Neural crest cell (in vitro differentiated cells): ENCODE data around the gene ZNF524. TPM values are rescaled to one million over a fixed set of nuclear protein-coding genes. Genes with fewer than 3 reads are reported as not detected.

Source experiments
- DNase-seq: peaks from one replicate; pipeline ENCODE4 v3.0.0; 2021; ENCODE audit warnings: low read depth, mixed read lengths, low spot score
- H3K27ac Mint-ChIP-seq: one replicate; pipeline ENCODE4 v1.8.0; 2021; ENCODE audit warnings: mild to moderate bottlenecking, mixed read lengths; ENCODE audit not compliant: unreplicated experiment
- H3K27me3 Mint-ChIP-seq: 2 replicates; pipeline ENCODE4 v1.8.0; 2021; ENCODE audit warnings: low read depth, mild to moderate bottlenecking, mixed read lengths
- H3K36me3 Mint-ChIP-seq: 2 replicates; pipeline ENCODE4 v1.8.0; 2021; ENCODE audit warnings: low read depth, mild to moderate bottlenecking, mixed read lengths
- H3K4me1 Mint-ChIP-seq: 2 replicates; pipeline ENCODE4 v1.8.0; 2021; ENCODE audit warnings: mixed read lengths
- H3K4me3 Mint-ChIP-seq: one replicate; pipeline ENCODE4 v1.8.0; 2021; ENCODE audit warnings: mild to moderate bottlenecking, mixed read lengths
- H3K9me3 Mint-ChIP-seq: 2 replicates; pipeline ENCODE4 v1.8.0; 2021; ENCODE audit warnings: mixed read lengths
- CTCF ChIP-seq: fragments of 200-600 bp; sonication (generic); conservative IDR thresholded peaks from 2 replicates; pipeline ENCODE4 v1.5.0; 2021; ENCODE audit warnings: antibody characterized with exemption, mild to moderate bottlenecking
- total RNA-seq: library from RNA; stranded (reverse); gene quantifications from 2 replicates; pipeline ENCODE4 v1.2.1, GENCODE V29; 2021

The ZNF524 gene
- total RNA-seq, 1 donor from 2014 or later: 6.1 TPM

DNA sequence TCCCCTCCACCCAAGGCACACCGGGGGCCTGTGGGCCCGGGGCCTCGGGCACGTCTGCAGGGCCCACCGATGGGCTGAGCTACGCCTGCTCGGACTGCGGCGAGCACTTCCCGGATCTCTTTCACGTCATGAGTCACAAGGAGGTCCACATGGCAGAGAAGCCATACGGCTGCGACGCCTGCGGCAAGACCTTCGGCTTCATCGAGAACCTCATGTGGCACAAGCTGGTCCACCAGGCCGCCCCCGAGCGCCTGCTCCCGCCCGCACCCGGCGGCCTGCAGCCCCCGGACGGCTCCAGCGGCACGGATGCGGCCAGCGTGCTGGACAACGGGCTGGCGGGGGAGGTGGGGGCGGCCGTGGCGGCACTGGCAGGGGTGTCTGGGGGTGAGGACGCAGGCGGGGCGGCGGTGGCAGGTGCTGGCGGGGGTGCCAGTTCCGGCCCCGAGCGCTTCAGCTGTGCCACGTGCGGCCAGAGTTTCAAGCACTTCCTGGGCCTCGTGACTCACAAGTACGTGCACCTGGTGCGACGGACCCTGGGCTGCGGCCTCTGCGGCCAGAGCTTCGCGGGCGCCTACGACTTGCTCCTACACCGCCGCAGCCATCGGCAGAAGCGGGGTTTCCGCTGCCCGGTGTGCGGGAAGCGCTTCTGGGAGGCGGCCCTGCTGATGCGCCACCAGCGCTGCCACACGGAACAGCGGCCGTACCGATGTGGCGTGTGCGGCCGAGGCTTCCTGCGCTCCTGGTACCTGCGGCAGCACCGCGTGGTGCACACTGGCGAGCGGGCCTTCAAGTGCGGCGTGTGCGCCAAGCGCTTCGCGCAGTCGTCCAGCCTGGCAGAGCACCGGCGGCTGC is 15.7 kb downstream of the ZNF524 start:
- no peak for TF ChIP-seq CTCF
- H3K27ac Mint-ChIP-seq: no peak overlapping the region
- peaks cover 4% of the 10 kb centered on the region for H3K4me1 Mint-ChIP-seq
- H3K27me3 Mint-ChIP-seq: no peaks in the 10 kb centered on the region
- H3K4me3 Mint-ChIP-seq: no peak overlapping the region
- H3K36me3 Mint-ChIP-seq: peaks cover 16% of the 10 kb centered on the region
- no peak for DNase-seq
- no peaks in the 10 kb centered on the region for H3K9me3 Mint-ChIP-seq

GRCh38 chr19:55616395-55616875 is 16.3 kb downstream of the ZNF524 start:
- TF ChIP-seq CTCF: no peak
- Mint-ChIP-seq H3K27ac (no peak overlapping the region), H3K4me3 (no peak overlapping the region), H3K36me3 (peaks cover 16% of the 10 kb centered on the region), H3K9me3 (no peaks in the 10 kb centered on the region), H3K27me3 (no peaks in the 10 kb centered on the region), H3K4me1 (peaks cover 4% of the 10 kb centered on the region)
- no peak for DNase-seq

DNA sequence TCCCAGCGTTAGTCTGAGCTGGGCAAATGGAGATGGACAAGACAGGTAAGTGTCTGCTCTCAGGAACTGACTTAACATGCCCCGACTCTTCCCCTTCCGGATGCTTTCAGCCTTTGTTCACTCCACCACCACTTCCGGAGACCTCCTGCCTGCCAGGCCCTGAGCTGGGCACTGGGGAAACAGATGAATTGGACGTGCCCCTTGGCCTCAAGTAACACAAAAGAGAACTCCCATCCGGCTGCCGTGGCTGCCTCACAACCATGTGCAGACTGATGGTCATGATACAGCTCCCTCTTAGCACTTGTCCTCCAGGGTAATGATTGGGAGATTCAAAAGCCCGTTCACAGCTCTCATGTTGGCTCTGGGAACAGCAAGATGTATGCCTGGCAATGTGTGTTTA is 17.3 kb downstream of the ZNF524 start:
- H3K36me3 Mint-ChIP-seq: peaks cover 16% of the 10 kb centered on the region
- no peaks in the 10 kb centered on the region for H3K27me3 Mint-ChIP-seq
- peak overlapping the region; percentile 38 for H3K4me3 Mint-ChIP-seq
- H3K27ac Mint-ChIP-seq: no peak overlapping the region
- no peak for TF ChIP-seq CTCF
- H3K9me3 Mint-ChIP-seq: no peaks in the 10 kb centered on the region
- no peak for DNase-seq
- peaks cover 4% of the 10 kb centered on the region for H3K4me1 Mint-ChIP-seq

GRCh38 chr19:55618426-55618825 is 18.3 kb downstream of the ZNF524 start:
- no peak for DNase-seq
- Mint-ChIP-seq H3K9me3 (no peaks in the 10 kb centered on the region), H3K4me3 (no peak overlapping the region), H3K27me3 (no peaks in the 10 kb centered on the region), H3K27ac (peak overlapping the region; percentile 4), H3K36me3 (peaks cover 13% of the 10 kb centered on the region), H3K4me1 (peaks cover 8% of the 10 kb centered on the region)
- TF ChIP-seq CTCF: no peak

DNA sequence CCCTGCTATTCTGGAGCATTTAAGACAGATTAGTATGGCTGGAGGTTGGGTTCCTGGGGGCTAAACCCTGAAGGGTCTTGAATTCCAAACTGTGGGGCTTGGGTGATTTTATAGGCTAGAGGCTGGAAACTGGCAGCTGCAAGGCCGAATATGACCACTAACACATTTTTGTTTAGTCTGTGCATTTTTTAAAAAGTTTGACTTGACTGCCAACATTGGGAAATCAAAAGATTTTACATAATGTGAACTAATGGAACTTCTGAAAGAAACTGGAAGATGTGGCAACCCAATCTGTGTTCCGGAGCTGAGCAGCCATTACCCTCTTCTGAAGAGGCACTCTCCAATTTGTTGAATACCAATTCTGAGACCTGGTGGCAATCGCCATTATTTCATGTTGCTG is 19.2 kb downstream of the ZNF524 start:
- no peak for DNase-seq
- Mint-ChIP-seq H3K36me3 (peaks cover 18% of the 10 kb centered on the region), H3K27ac (no peak overlapping the region), H3K4me3 (peak overlapping the region; percentile 13), H3K27me3 (peaks cover 5% of the 10 kb centered on the region), H3K9me3 (peaks cover 3% of the 10 kb centered on the region), H3K4me1 (peaks cover 16% of the 10 kb centered on the region)
- TF ChIP-seq CTCF: no peak
